Activated T-helper 1 cell treated with anti-CD3 and anti-CD28 coated beads, Interleukin-12 subunit alpha, Interleukin-12 subunit beta, Interleukin-2, Interleukin-4 antibody, amounts not matched to agents 30 ng/mL and 10 ng/mL and 1 ng/mL, durations not matched to agents 14 hours and 24 hours and 36 hours (primary cell): ENCODE measurements around the gene SH3TC2. TPM values are rescaled to one million over a fixed set of nuclear protein-coding genes. Genes with fewer than 3 reads are reported as not detected.

ENCODE experiments used
- DNase-seq: peaks from one replicate; pipeline ENCODE4 v3.0.0; 2021; ENCODE audit warnings: low spot score
- H3K27ac Mint-ChIP-seq: one replicate; pipeline ENCODE4 v1.8.0; 2021; ENCODE audit warnings: mild to moderate bottlenecking, mixed read lengths
- H3K27me3 Mint-ChIP-seq: one replicate; pipeline ENCODE4 v1.8.0; 2022; ENCODE audit warnings: mild to moderate bottlenecking, moderate library complexity, mixed read lengths; ENCODE audit not compliant: insufficient read depth
- H3K36me3 Mint-ChIP-seq: one replicate; pipeline ENCODE4 v1.8.0; 2021; ENCODE audit warnings: low read depth, mixed read lengths
- H3K4me1 Mint-ChIP-seq: one replicate; pipeline ENCODE4 v1.8.0; 2021; ENCODE audit warnings: low read depth, mixed read lengths
- H3K4me3 Mint-ChIP-seq: one replicate; pipeline ENCODE4 v1.8.0; 2021; ENCODE audit warnings: mild to moderate bottlenecking, moderate library complexity, mixed read lengths
- H3K9me3 Mint-ChIP-seq: one replicate; pipeline ENCODE4 v1.8.0; 2021; ENCODE audit warnings: mixed read lengths
- intact Hi-C: fragments of 100-400 bp; cut with micrococcal nuclease; formaldehyde crosslinking; loops from one replicate; pipeline ENCODE4 v1.15.1; 2024
- total RNA-seq: library from RNA; stranded (reverse); gene quantifications from 2 replicates; pipeline ENCODE4 v1.2.3, GENCODE V29; 2022

Gene SH3TC2
- total RNA-seq, 1 donor from 2014 or later, result not detected

- intact Hi-C loops, result no loop called here
- no peaks in the 10 kb centered on the region for H3K9me3 Mint-ChIP-seq
- H3K27me3 Mint-ChIP-seq, result peaks cover 17% of the 10 kb centered on the region
- H3K4me3 Mint-ChIP-seq, result no peak overlapping the region
- no peak overlapping the region for H3K27ac Mint-ChIP-seq
- no peaks in the 10 kb centered on the region for H3K36me3 Mint-ChIP-seq
- no peaks in the 10 kb centered on the region for H3K4me1 Mint-ChIP-seq
- DNase-seq, result no peak
Measured at GRCh38 chr5:148986636-148987035, 76.2 kb downstream of the SH3TC2 start.

GRCh38 chr5:148984345-148984744 lies 78.5 kb downstream of the SH3TC2 start:
- no peak overlapping the region for H3K27ac Mint-ChIP-seq
- H3K9me3 Mint-ChIP-seq, result no peaks in the 10 kb centered on the region
- H3K4me1 Mint-ChIP-seq, result no peaks in the 10 kb centered on the region
- no peak for DNase-seq
- H3K36me3 Mint-ChIP-seq, result no peaks in the 10 kb centered on the region
- no peak overlapping the region for H3K4me3 Mint-ChIP-seq
- intact Hi-C loops, result no loop called here
- H3K27me3 Mint-ChIP-seq, result peaks cover 17% of the 10 kb centered on the region

DNA sequence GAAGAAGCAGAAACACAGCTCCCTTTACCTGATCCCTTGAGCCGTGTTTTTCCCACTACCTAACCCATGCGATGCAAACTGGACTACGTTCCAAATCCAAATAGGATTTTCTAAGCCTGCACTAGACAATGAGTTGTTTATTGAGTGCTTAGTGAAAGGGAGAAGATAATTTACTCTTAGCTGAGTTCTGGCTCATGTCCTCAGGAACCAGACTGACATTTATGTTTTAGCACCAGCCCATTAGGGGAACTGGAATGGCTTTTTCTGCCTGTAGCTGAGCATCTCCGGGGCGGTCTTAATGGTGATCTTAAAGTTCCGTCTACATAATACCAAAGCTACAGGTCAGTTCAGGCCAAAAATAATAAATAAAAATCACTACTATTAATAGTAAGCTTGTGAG lies 81.5 kb downstream of the SH3TC2 start:
- no peaks in the 10 kb centered on the region for H3K36me3 Mint-ChIP-seq
- H3K4me1 Mint-ChIP-seq, result no peaks in the 10 kb centered on the region
- H3K9me3 Mint-ChIP-seq, result no peaks in the 10 kb centered on the region
- peaks cover 18% of the 10 kb centered on the region for H3K27me3 Mint-ChIP-seq
- intact Hi-C loops, result no loop called here
- H3K4me3 Mint-ChIP-seq, result no peak overlapping the region
- no peak overlapping the region for H3K27ac Mint-ChIP-seq
- DNase-seq, result no peak

- DNase-seq, result no peak
- intact Hi-C loops, result no loop called here
- no peaks in the 10 kb centered on the region for H3K4me1 Mint-ChIP-seq
- H3K27ac Mint-ChIP-seq, result no peak overlapping the region
- H3K36me3 Mint-ChIP-seq, result no peaks in the 10 kb centered on the region
- no peaks in the 10 kb centered on the region for H3K9me3 Mint-ChIP-seq
- no peak overlapping the region for H3K4me3 Mint-ChIP-seq
- H3K27me3 Mint-ChIP-seq, result peaks cover 14% of the 10 kb centered on the region
Measured at GRCh38 chr5:148980731-148981130, 82.1 kb downstream of the SH3TC2 start.

GRCh38 chr5:148979083-148979723 lies 83.7 kb downstream of the SH3TC2 start:
- intact Hi-C loops, result no loop called here
- Mint-ChIP-seq H3K4me3 (no peak overlapping the region), H3K4me1 (no peaks in the 10 kb centered on the region), H3K27ac (no peak overlapping the region), H3K27me3 (peaks cover 14% of the 10 kb centered on the region), H3K36me3 (no peaks in the 10 kb centered on the region), H3K9me3 (no peaks in the 10 kb centered on the region)
- DNase-seq, result no peak

GRCh38 chr5:148978370-148979082 lies 84.3 kb downstream of the SH3TC2 start:
- no peak for DNase-seq
- no peaks in the 10 kb centered on the region for H3K36me3 Mint-ChIP-seq
- no peak overlapping the region for H3K27ac Mint-ChIP-seq
- intact Hi-C loops, result no loop called here
- no peak overlapping the region for H3K4me3 Mint-ChIP-seq
- peaks cover 12% of the 10 kb centered on the region for H3K27me3 Mint-ChIP-seq
- no peaks in the 10 kb centered on the region for H3K9me3 Mint-ChIP-seq
- H3K4me1 Mint-ChIP-seq, result no peaks in the 10 kb centered on the region

- Mint-ChIP-seq H3K4me3 (no peak overlapping the region), H3K9me3 (no peaks in the 10 kb centered on the region), H3K27ac (no peak overlapping the region), H3K36me3 (no peaks in the 10 kb centered on the region), H3K27me3 (peaks cover 16% of the 10 kb centered on the region), H3K4me1 (no peaks in the 10 kb centered on the region)
- DNase-seq, result no peak
- intact Hi-C loops, result no loop called here
Measured at GRCh38 chr5:148976569-148977381, 86.1 kb downstream of the SH3TC2 start.

GRCh38 chr5:148974642-148975327 lies 88.1 kb downstream of the SH3TC2 start:
- no peak overlapping the region for H3K27ac Mint-ChIP-seq
- no peaks in the 10 kb centered on the region for H3K36me3 Mint-ChIP-seq
- no peak overlapping the region for H3K4me3 Mint-ChIP-seq
- H3K27me3 Mint-ChIP-seq, result peaks cover 13% of the 10 kb centered on the region
- no peaks in the 10 kb centered on the region for H3K4me1 Mint-ChIP-seq
- no peak for DNase-seq
- H3K9me3 Mint-ChIP-seq, result no peaks in the 10 kb centered on the region
- intact Hi-C loops, result no loop called here

DNA sequence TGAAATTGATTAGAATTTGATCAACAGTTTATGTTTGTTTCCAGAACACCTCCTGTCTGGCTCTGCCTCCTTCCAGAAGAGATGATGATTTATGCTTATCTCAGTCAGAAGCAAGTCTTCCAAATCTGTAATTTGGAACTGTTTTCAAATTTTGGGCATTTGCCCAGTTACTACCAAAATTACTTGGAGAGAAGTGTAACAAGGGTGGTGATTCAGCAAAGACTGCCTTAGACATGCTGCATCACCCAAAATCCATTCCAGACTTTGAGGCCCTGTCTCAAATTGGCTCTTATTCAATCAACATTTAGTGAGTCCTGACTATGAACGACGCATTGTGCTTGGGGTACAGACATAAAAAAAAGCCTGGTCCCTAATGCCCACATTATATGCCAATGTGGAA lies 89.4 kb downstream of the SH3TC2 start:
- H3K27ac Mint-ChIP-seq, result no peak overlapping the region
- peaks cover 14% of the 10 kb centered on the region for H3K27me3 Mint-ChIP-seq
- no peaks in the 10 kb centered on the region for H3K4me1 Mint-ChIP-seq
- H3K9me3 Mint-ChIP-seq, result no peaks in the 10 kb centered on the region
- H3K4me3 Mint-ChIP-seq, result no peak overlapping the region
- no peaks in the 10 kb centered on the region for H3K36me3 Mint-ChIP-seq
- no peak for DNase-seq
- intact Hi-C loops, result no loop called here

- H3K36me3 Mint-ChIP-seq, result no peaks in the 10 kb centered on the region
- no peaks in the 10 kb centered on the region for H3K4me1 Mint-ChIP-seq
- no peaks in the 10 kb centered on the region for H3K9me3 Mint-ChIP-seq
- H3K27me3 Mint-ChIP-seq, result peaks cover 11% of the 10 kb centered on the region
- DNase-seq, result no peak
- intact Hi-C loops, result no loop called here
- no peak overlapping the region for H3K27ac Mint-ChIP-seq
- H3K4me3 Mint-ChIP-seq, result no peak overlapping the region
Measured at GRCh38 chr5:148972974-148973374, 89.9 kb downstream of the SH3TC2 start.

DNA sequence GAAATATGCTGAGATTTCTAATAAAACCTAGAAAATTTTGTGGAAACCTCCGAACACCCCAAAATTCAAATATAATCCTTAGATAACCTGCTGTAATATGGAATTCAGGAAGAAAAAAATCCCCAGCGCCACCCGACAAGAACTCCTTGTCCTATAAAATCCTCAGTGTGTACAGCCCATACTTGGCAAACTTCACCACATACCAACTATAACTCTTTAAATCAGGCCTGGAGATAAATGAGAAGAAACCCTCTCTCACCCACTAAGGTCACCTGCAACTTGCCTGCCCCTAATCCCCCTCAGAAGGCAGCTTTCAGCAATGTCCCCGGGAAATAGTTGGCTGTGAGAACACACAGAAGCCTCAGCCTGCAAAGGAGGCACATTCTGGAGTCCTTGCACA lies 90.5 kb downstream of the SH3TC2 start:
- intact Hi-C loops, result no loop called here
- Mint-ChIP-seq H3K27me3 (peaks cover 9% of the 10 kb centered on the region), H3K4me1 (no peaks in the 10 kb centered on the region), H3K4me3 (no peak overlapping the region), H3K36me3 (no peaks in the 10 kb centered on the region), H3K27ac (no peak overlapping the region), H3K9me3 (no peaks in the 10 kb centered on the region)
- no peak for DNase-seq

- Mint-ChIP-seq H3K27ac (no peak overlapping the region), H3K9me3 (no peaks in the 10 kb centered on the region), H3K4me1 (no peaks in the 10 kb centered on the region), H3K27me3 (peaks cover 9% of the 10 kb centered on the region), H3K36me3 (no peaks in the 10 kb centered on the region), H3K4me3 (no peak overlapping the region)
- no peak for DNase-seq
- intact Hi-C loops, result no loop called here
Measured at GRCh38 chr5:148970876-148971275, 92.0 kb downstream of the SH3TC2 start.

- no peaks in the 10 kb centered on the region for H3K9me3 Mint-ChIP-seq
- no peak overlapping the region for H3K4me3 Mint-ChIP-seq
- intact Hi-C loops, result no loop called here
- peaks cover 9% of the 10 kb centered on the region for H3K27me3 Mint-ChIP-seq
- H3K4me1 Mint-ChIP-seq, result no peaks in the 10 kb centered on the region
- DNase-seq, result no peak
- H3K27ac Mint-ChIP-seq, result no peak overlapping the region
- no peaks in the 10 kb centered on the region for H3K36me3 Mint-ChIP-seq
Measured at GRCh38 chr5:148970228-148970627, 92.6 kb downstream of the SH3TC2 start.
